ENCODE data around the gene ATP6AP1. TPM values are rescaled to one million over a fixed set of nuclear protein-coding genes. Genes with fewer than 3 reads are reported as not detected.

Gene ATP6AP1
- polyA plus RNA-seq, 1 donor, result 140 TPM

Other genes starting within 250 kb of the ATP6AP1 start
- gene OPN1MW, start 246.1 kb upstream of the ATP6AP1 start, polyA plus RNA-seq (ENCODE audit: insufficient read length), result not detected
- not detected for gene OPN1MW2, start 208.9 kb upstream of the ATP6AP1 start, polyA plus RNA-seq (ENCODE audit: insufficient read length)
- not detected for gene OPN1MW3, start 171.1 kb upstream of the ATP6AP1 start, polyA plus RNA-seq (ENCODE audit: insufficient read length)
- gene TEX28, start 133.6 kb upstream of the ATP6AP1 start, polyA plus RNA-seq (ENCODE audit: insufficient read length), result not detected
- 0.28 TPM for gene TKTL1, start 132.9 kb upstream of the ATP6AP1 start, polyA plus RNA-seq (ENCODE audit: insufficient read length)
- gene FLNA, start 54.0 kb upstream of the ATP6AP1 start, polyA plus RNA-seq (ENCODE audit: insufficient read length), result 416 TPM
- gene EMD, start 49.4 kb upstream of the ATP6AP1 start, polyA plus RNA-seq (ENCODE audit: insufficient read length), result 68.2 TPM
- gene RPL10, start 30.3 kb upstream of the ATP6AP1 start, polyA plus RNA-seq (ENCODE audit: insufficient read length), result 2,735 TPM
- 13.1 TPM for gene DNASE1L1, start 19.4 kb upstream of the ATP6AP1 start, polyA plus RNA-seq (ENCODE audit: insufficient read length)
- gene TAFAZZIN, start 17.1 kb upstream of the ATP6AP1 start, polyA plus RNA-seq (ENCODE audit: insufficient read length), result 39.1 TPM
- gene GDI1, start 8.5 kb downstream of the ATP6AP1 start, polyA plus RNA-seq (ENCODE audit: insufficient read length), result 126 TPM
- gene FAM50A, start 15.5 kb downstream of the ATP6AP1 start, polyA plus RNA-seq (ENCODE audit: insufficient read length), result 49.6 TPM
- gene PLXNA3, start 29.6 kb downstream of the ATP6AP1 start, polyA plus RNA-seq (ENCODE audit: insufficient read length), result 60.5 TPM
- 8.9 TPM for gene LAGE3, start 50.6 kb downstream of the ATP6AP1 start, polyA plus RNA-seq (ENCODE audit: insufficient read length)
- gene UBL4A, start 57.9 kb downstream of the ATP6AP1 start, polyA plus RNA-seq (ENCODE audit: insufficient read length), result 24.5 TPM
- gene SLC10A3, start 62.0 kb downstream of the ATP6AP1 start, polyA plus RNA-seq (ENCODE audit: insufficient read length), result 15.2 TPM
- 28.7 TPM for gene FAM3A, start 87.6 kb downstream of the ATP6AP1 start, polyA plus RNA-seq (ENCODE audit: insufficient read length)
- gene G6PD, start 118.2 kb downstream of the ATP6AP1 start, polyA plus RNA-seq (ENCODE audit: insufficient read length), result 41.7 TPM
- gene IKBKG, start 118.9 kb downstream of the ATP6AP1 start, polyA plus RNA-seq (ENCODE audit: insufficient read length), result 14.0 TPM
- gene CTAG1A, start 156.5 kb downstream of the ATP6AP1 start, polyA plus RNA-seq (ENCODE audit: insufficient read length), result not detected
- not detected for gene CTAG1B, start 190.6 kb downstream of the ATP6AP1 start, polyA plus RNA-seq (ENCODE audit: insufficient read length)
- gene CTAG2, start 224.9 kb downstream of the ATP6AP1 start, polyA plus RNA-seq (ENCODE audit: insufficient read length), result not detected

Measured in left kidney (tissue), 1 donor.